Bronchial epithelial cell (primary cell): Measurements from ENCODE around the gene NHP2. TPM values are rescaled to one million over a fixed set of nuclear protein-coding genes. Genes with fewer than 3 reads are reported as not detected.
"Not testable (repeated sequence)": the region's sequence is repeated elsewhere in the genome, so short reads cannot be mapped to it uniquely, and the experiment has no call there.

Source experiments
- DNase-seq: peaks from one replicate; pipeline ENCODE4 v3.0.0-alpha.2; 2010; ENCODE audit warnings: low read depth
- FAIRE-seq: peaks from 2 replicates; lab custom pipeline; 2011; peaks lifted over from hg19 to GRCh38; lab: Jason Lieb, UNC
- H3K27me3 ChIP-seq: 2 replicates; pipeline ENCODE4 v1.5.1; 2011; ENCODE audit warnings: low read length; ENCODE audit not compliant: control insufficient read depth, insufficient read depth
- H3K36me3 ChIP-seq: 2 replicates; pipeline ENCODE4 v1.5.1; 2011; ENCODE audit warnings: low read length; ENCODE audit not compliant: control insufficient read depth, insufficient read depth
- H3K4me3 ChIP-seq: 2 replicates; pipeline ENCODE4 v1.5.1; 2011; ENCODE audit warnings: mild to moderate bottlenecking, low read depth, low read length, control low read depth
- total RNA-seq: library from RNA; depleted of rRNA; stranded (reverse); fragments of >200 nt; gene quantifications from 2 replicates; pipeline ENCODE4 v1.2.1, GENCODE V29; 2014
- TF ChIP-seq, protein P1 (sequence below): IDR thresholded peaks from 2 replicates; pipeline ENCODE4 v1.5.1; 2011; ENCODE audit warnings: mild to moderate bottlenecking, moderate library complexity, low read length, control low read depth, inconsistent platforms; ENCODE audit not compliant: insufficient read depth, severe bottlenecking

The NHP2 gene
- total RNA-seq, 1 donor from 2014 or later, result 161 TPM

DNA sequence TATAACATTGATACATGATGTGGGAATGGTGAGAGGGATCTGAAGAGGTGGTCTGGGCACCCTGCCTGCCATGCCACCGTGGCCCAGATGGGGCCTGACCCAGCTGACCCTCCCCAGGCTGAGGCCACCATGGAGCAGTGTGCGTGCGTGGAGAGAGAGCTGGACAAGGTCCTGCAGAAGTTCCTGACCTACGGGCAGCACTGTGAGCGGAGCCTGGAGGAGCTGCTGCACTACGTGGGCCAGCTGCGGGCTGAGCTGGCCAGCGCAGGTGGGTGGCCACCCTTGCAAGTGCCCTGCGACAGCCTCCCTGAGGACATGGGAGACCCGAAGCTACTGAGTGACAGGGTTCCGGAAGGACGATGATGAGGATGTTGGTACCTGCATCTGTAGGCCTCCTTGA lies 15.7 kb downstream of the NHP2 start:
- FAIRE-seq (peak; percentile 36), DNase-seq (no peak)
- H3K36me3 ChIP-seq, result peaks cover 12% of the 10 kb centered on the region
- H3K27me3 ChIP-seq, result no peaks in the 10 kb centered on the region
- TF ChIP-seq, protein P1, sequence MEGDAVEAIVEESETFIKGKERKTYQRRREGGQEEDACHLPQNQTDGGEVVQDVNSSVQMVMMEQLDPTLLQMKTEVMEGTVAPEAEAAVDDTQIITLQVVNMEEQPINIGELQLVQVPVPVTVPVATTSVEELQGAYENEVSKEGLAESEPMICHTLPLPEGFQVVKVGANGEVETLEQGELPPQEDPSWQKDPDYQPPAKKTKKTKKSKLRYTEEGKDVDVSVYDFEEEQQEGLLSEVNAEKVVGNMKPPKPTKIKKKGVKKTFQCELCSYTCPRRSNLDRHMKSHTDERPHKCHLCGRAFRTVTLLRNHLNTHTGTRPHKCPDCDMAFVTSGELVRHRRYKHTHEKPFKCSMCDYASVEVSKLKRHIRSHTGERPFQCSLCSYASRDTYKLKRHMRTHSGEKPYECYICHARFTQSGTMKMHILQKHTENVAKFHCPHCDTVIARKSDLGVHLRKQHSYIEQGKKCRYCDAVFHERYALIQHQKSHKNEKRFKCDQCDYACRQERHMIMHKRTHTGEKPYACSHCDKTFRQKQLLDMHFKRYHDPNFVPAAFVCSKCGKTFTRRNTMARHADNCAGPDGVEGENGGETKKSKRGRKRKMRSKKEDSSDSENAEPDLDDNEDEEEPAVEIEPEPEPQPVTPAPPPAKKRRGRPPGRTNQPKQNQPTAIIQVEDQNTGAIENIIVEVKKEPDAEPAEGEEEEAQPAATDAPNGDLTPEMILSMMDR, result no peak
- H3K4me3 ChIP-seq, result no peak overlapping the region

DNA sequence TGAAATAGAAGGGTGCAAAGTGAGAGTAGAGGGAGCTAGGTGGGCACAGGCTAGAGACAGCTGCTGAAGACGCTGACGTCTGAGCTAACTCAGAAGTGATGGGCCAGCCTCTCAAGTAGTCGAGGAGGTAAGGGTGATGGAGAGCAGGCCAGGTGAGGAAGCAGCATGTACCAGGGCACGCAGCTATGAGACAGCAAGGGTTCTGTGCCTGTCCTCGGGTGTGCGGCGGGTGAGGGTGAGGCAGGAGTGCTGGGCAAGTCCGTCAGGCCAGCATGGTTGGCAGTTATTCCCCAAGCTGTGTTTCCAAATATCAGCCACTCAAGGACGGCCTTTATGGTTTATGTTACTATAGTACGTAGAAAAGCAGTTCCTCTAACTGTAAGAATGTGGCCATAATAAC lies 16.7 kb downstream of the NHP2 start:
- DNase-seq (no peak), FAIRE-seq (no peak)
- TF ChIP-seq, protein P1, result no peak
- Histone ChIP-seq H3K36me3 (peaks cover 5% of the 10 kb centered on the region), H3K4me3 (no peak overlapping the region), H3K27me3 (no peaks in the 10 kb centered on the region)

DNA sequence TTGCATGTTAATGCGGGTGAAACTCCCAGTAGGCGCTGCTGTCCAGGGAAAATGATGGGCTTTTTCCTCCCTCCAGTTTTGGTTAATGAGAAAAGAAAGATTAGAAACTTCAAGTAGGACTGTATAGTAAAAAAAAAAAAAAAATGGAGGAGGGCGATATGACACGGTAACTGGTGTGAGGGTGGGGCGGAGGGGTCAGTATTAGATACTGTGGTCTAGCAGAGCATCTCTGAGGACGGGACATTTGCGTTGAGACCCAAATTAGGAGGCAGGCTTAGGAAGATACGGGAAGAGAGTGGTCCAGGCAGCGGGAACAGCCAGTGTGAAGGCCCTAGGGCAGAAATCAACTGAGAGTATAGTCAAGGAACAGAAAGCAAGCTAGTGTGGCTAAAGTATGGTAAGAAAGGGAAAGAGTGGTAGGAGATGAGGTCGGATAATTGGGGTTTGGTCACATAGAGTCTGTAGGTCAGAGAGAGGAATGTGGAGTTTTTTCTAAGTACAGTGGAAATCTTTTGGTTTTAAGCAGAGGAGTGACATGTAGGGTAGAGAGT lies 22.2 kb downstream of the NHP2 start:
- TF ChIP-seq, protein P1, result no peak
- no peak for FAIRE-seq

DNA sequence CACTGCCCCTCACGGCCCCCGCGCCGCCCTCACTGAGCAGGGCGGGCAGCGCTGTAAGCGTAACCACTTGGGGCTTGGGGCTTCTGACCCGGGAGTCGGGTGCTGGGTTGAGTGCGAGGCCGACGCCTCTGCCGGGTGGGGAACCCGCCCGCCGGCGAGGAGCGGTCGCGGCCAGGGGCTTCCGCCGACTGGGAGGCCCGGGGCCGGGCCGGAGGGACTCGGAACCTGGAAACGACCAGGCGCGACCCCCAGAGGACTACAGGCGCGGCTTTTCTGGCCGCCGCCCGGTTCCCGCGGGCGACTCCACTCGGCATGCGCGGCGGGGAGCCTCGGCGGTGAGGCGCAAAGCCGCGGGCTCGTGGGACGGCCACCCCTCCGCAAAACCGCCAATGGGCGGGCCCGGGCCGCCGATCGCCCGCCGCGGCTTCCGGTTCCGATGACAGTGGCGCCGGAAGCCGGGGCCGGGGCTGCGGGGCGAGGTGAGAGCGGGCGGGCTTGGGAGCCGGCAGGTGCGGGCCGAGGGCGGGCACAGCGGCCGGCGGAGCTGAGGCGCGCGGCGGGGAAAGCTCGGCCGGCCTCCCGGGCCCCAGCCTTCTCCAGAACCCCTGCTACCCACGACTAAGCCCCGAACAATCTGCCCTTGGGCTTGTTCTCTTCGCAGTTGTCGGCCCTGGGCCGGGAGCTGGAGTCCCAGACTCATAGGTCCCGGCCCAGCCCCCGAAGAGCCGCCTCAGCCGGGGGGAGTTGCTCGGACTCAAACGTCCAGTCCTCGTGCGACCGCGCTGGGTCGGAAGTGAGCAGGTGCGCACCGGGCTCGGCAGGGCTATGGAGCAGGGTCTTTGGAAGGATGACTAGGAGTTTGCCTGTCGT lies 22.9 kb downstream of the NHP2 start, which contains the start of gene RMND5B:
TSS of gene RMND5B (plus strand) at position 439 of the 870 bp plus-strand sequence. CDS start 7,106 bp downstream, outside the sequence.
- TF ChIP-seq, protein P1, result no peak
- no peak for FAIRE-seq

More for the DNA sequence above, 22.2 kb downstream of the NHP2 start:
- H3K36me3 ChIP-seq, result no peaks in the 10 kb centered on the region
- no peak for DNase-seq
- no peaks in the 10 kb centered on the region for H3K27me3 ChIP-seq
- peak overlapping the region; percentile 86 for H3K4me3 ChIP-seq

DNA sequence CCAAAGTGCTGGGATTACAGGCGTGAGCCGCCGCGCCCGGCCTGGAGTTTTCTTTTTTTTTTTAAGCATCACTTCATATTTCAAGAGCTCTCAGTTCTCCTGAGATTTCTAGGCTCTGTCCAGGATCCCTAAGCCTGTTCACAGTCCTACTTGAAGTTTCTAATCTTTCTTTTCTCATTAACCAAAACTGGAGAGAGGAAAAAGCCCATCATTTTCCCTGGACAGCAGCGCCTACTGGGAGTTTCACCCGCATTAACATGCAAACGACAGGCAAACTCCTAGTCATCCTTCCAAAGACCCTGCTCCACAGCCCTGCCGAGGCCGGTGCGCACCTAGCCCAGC lies 23.5 kb downstream of the NHP2 start:
- H3K4me3 ChIP-seq, result peak overlapping the region; percentile 86
- H3K27me3 ChIP-seq, H3K36me3 ChIP-seq, FAIRE-seq: not testable (repeated sequence)
- DNase-seq, result peak; percentile 19

More for the DNA sequence above, 22.9 kb downstream of the NHP2 start, which contains the start of gene RMND5B:
- no peaks in the 10 kb centered on the region for H3K36me3 ChIP-seq
- no peaks in the 10 kb centered on the region for H3K27me3 ChIP-seq
- peak; percentile 34 for DNase-seq
- peak within 1 kb of the TSS; percentile 86 for H3K4me3 ChIP-seq

DNA sequence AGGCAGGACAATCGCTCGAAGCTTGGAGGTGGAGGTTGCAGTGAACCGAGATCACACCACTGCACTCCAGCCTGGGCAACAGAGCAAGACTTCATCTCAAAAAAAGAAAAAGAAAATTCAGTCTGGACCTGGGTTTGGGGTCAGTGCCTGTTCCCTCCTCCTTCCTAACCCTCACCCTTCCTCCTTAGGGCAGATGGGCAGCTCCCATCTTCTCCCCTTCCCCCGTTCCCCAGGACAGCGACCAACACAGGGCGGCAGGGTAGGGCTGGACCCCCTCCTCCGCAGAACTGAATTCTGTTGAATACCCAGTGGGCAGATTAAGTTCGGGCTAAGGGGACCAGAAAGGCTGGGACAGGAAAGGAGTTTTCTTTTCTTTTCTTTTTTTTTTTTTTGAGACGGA lies 24.4 kb downstream of the NHP2 start:
- no peak for FAIRE-seq

DNA sequence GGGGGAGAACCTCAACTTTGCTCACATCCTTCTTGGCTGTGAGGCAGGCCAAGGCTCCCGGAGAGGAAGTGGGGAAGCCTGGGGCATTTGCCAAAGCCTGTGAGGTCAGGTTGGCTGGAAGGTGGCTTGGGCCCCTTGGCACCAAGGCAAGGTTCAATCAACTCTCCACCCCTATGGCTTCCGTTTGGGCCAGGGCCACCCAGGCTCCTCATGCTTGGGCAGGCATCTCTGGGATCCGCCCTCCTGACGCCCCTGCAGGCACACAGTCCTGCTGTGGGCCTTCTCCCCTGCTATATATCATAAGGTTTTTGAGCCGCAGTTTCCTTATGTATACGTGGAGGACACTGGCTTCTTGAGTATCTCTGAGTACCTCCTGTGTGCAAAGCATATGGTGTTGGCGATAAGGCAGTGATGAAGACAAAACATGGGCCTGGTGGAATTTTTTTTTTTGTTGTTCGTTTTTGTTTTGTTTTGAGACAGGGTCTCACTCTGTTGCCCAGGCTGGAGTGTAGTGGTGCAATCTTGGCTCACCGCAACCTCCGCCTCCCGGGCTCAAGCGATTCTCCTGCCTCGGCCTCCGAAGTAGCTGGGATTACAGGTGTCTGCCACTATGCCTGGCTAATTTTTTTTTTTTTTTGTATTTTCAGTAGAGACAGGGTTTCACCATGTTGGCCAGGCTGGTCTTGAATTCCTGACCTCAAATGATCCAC lies 26.2 kb downstream of the NHP2 start:
- not testable (repeated sequence) for H3K27me3 ChIP-seq, DNase-seq, H3K4me3 ChIP-seq, FAIRE-seq, H3K36me3 ChIP-seq

More for the DNA sequence above, 24.4 kb downstream of the NHP2 start:
- Histone ChIP-seq H3K27me3 (no peaks in the 10 kb centered on the region), H3K4me3 (no peak overlapping the region), H3K36me3 (no peaks in the 10 kb centered on the region)
- DNase-seq, result no peak
- TF ChIP-seq, protein P1, result no peak
